Measurements from ENCODE around the gene CACNA2D3.

Gene CACNA2D3

GRCh38 chr3:54547051-54547450 is 424.7 kb downstream of the CACNA2D3 start:
- H3K27ac ChIP-seq: no peak overlapping the region
- no peak for DNase-seq (ENCODE audit: low read depth, low spot score)

- DNase-seq (ENCODE audit: low read depth, low spot score): no peak
- no peak overlapping the region for H3K27ac ChIP-seq
These were observed 425.5 kb downstream of the CACNA2D3 start for GRCh38 chr3:54547846-54548245.

DNA sequence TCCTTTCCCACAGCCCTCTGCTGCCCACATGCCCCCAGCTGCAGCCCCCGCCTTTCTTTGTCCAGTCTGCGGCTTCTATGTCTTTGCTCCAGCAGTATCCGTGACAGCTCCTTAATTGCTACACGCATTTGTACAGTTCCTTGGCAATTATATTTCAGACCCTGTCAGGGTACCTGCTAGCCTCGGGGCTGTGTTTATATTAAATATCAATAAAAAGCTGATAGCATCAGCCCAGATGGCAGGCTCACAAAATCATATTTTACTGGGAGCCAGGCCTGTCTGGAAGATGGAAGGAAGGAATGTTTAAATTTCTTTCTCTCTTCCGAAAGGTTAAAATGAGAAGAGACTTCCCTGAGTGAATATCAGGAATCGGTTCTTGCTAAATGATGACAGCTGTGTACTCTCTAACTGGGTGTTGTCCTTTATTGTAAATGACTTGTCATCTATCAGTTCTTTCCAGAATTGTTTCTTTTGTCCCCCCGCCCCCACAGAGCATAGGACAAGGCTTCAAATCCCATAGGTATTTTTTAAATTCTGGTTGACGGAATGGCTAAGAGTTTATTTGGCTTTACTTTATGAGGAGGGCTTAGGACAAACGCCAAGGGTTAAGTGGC is 427.4 kb downstream of the CACNA2D3 start:
- DNase-seq (ENCODE audit: low read depth, low spot score): no peak
- H3K27ac ChIP-seq: no peak overlapping the region

GRCh38 chr3:54550221-54550977 is 428.0 kb downstream of the CACNA2D3 start:
- H3K27ac ChIP-seq: no peak overlapping the region
- DNase-seq (ENCODE audit: low read depth, low spot score): no peak

GRCh38 chr3:54556630-54557029 is 434.3 kb downstream of the CACNA2D3 start:
- no peak for DNase-seq (ENCODE audit: low read depth, low spot score)
- no peak overlapping the region for H3K27ac ChIP-seq

DNA sequence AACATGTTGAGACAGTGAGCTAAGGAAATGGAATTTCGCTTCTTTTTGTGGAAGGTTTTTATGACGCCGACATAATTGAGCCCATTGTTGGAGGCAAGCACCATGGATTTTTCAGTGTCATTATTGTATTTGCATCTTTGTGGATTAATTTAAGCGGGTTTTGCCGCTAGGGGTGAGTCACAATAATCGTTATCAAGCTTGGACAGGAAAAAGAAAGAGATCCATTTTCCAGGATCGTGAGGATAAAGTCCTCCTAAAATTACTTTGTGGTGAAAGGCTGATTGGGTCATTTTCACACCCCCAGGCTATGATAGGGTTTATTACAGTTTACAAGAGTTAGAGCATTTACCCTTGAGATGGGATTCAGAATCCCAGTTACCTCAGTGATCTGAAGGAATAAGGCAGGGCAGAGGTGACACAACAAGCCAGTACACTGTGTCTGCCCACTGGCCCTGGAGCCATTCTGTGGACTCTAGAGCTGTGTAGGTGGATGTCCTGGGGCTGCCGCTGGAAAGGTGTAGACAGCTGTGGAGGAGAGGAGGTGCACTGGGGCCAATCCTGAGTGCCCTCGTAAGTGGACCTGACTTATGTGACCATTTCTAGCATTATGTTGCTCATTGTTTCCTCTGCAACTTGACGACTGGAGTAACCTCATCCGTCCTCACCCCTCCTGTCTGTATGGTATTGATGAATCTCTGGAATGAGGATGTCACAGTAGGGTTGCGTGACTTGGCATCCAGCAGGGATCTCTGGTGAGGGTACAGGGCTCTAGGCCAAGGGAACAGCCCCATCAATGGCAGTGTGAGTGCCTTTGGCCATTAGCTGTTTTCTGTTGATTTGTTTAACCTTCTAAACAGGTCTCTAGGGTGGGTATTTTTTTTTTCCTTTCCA is 435.4 kb downstream of the CACNA2D3 start:
- peak overlapping the region; percentile 52 for H3K27ac ChIP-seq
- no peak for DNase-seq (ENCODE audit: low read depth, low spot score)

- no peak for DNase-seq (ENCODE audit: low read depth, low spot score)
- peak overlapping the region; percentile 26 for H3K27ac ChIP-seq
These were observed 441.3 kb downstream of the CACNA2D3 start for GRCh38 chr3:54563501-54564200.

DNA sequence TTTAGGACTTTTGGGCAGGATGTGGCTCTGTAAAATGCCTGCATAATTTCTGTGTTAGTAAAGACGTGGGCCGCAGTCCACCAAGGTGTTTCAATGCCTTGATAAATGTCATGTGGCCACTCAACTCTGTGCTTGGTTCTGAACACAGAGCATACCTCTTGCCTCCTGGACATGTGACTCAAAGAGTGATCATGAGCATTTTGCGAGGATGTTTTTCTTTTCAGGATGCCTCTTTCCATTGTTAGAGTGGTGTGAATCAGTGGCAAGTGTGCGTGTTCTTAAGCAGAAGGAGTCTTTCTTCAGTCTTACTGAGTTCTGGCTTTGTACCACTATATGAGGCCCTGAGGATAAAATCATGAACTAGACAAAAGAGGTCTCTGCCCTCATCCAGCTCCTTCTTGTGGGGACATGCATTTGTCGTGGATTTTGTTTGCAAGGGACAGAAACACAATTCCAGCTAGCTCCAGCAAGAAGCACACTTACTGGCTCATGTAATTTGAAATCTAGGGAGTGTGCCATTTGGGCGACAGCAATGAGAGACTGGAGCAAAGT is 442.1 kb downstream of the CACNA2D3 start:
- no peak for DNase-seq (ENCODE audit: low read depth, low spot score)

GRCh38 chr3:54565956-54566355 is 443.6 kb downstream of the CACNA2D3 start:
- H3K27ac ChIP-seq: no peak overlapping the region
- no peak for DNase-seq (ENCODE audit: low read depth, low spot score)

More for the DNA sequence above, 442.1 kb downstream of the CACNA2D3 start:
- H3K27ac ChIP-seq: peak overlapping the region; percentile 26

- H3K27ac ChIP-seq: no peak overlapping the region
- no peak for DNase-seq (ENCODE audit: low read depth, low spot score)
These were observed 445.6 kb downstream of the CACNA2D3 start for GRCh38 chr3:54567949-54568348.

- no peak overlapping the region for H3K27ac ChIP-seq
- DNase-seq (ENCODE audit: low read depth, low spot score): no peak
These were observed 447.7 kb downstream of the CACNA2D3 start for GRCh38 chr3:54570008-54570407.

GRCh38 chr3:54572197-54572895 is 450.0 kb downstream of the CACNA2D3 start:
- DNase-seq (ENCODE audit: low read depth, low spot score): no peak
- H3K27ac ChIP-seq: no peak overlapping the region

- DNase-seq (ENCODE audit: low read depth, low spot score): no peak
- H3K27ac ChIP-seq: no peak overlapping the region
These were observed 451.5 kb downstream of the CACNA2D3 start for GRCh38 chr3:54573858-54574257.

GRCh38 chr3:54574906-54575617 is 452.7 kb downstream of the CACNA2D3 start:
- H3K27ac ChIP-seq: no peak overlapping the region
- DNase-seq (ENCODE audit: low read depth, low spot score): no peak

- no peak for DNase-seq (ENCODE audit: low read depth, low spot score)
- no peak overlapping the region for H3K27ac ChIP-seq
These were observed 453.2 kb downstream of the CACNA2D3 start for GRCh38 chr3:54575618-54575960.

DNA sequence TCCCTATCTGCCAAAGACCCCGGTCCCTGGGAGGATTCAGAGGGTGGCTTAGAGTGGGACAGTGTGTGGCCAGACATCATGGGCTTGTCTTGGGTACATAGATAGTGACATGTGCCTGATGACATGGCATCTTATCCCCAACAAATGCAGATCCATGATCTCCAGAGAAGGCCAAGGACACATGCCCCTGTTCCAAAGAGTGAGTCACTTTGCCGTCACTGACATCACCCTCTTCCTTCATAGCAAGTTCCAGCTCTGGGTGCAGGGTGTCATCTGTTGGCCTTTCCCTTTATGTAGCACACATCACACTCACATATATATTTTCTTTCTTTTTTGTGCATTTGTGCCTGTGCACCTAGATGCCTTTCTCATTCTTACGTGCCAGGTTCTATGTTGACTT is 455.0 kb downstream of the CACNA2D3 start:
- H3K27ac ChIP-seq: no peak overlapping the region
- DNase-seq (ENCODE audit: low read depth, low spot score): no peak

DNA sequence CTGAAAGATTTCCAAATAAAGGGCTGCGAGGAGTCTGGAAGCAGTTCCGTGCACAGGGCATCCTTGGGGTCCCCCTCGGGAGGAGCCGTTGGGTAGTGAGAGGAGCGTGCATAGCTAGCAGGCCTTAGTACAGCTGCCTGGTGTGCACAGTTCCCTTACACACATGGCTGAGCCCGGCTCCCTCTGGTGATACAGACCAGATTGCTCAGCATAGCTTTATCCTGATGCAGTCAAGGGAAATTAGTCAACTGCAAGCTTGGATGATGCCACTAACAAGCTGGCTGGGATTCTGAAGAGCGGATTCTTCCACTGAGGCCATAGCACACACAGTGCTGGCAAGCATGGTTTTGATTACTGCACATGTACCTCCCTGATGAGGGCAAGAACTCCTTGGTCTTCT is 456.1 kb downstream of the CACNA2D3 start:
- no peak for DNase-seq (ENCODE audit: low read depth, low spot score)

GRCh38 chr3:54580453-54580852 is 458.1 kb downstream of the CACNA2D3 start:
- DNase-seq (ENCODE audit: low read depth, low spot score): no peak
- no peak overlapping the region for H3K27ac ChIP-seq

More for the DNA sequence above, 456.1 kb downstream of the CACNA2D3 start:
- no peak overlapping the region for H3K27ac ChIP-seq

DNA sequence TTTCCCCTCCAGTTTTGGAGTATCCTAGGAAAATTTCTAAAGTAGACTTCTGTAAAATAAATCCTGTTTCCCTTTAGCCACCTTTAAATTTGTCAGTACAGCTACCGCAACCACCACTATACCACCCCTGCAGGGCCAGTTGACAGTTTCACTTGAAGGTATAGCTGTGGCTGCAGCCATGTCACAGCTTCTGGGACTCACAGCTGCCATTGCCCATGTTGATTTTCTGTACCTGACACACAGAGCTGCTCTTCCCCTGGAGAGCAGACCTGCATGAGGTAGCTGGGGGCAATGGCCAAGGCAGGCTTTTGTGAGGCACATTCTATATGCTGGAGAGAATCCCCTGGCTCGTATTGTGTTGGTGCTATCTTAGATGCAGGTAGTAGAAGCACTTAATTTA is 460.1 kb downstream of the CACNA2D3 start:
- DNase-seq (ENCODE audit: low read depth, low spot score): no peak
- no peak overlapping the region for H3K27ac ChIP-seq
